KBM-7 (cell line): ENCODE measurements around the gene PDIK1L.
A peak's percentile ranks its signal among the peaks of the same experiment; 100 is the strongest.

Source experiments
- DNase-seq: peaks from one replicate; pipeline ENCODE4 v3.0.0-alpha.2; 2015
- in situ Hi-C: fragments of 300-500 bp; cut with MboI; formaldehyde crosslinking; loops from 2 replicates; pipeline ENCODE4 v1.14.3; 2020; ENCODE audit warnings: low sequenced_read_pairs, low pct_unique_long_range_greater_than_20kb, mixed read lengths

PDIK1L gene

GRCh38 chr1:26111530-26112406, at the start of gene PDIK1L:
PDIK1L (plus strand) TSS chr1:26111824; CDS start chr1:26114309, 2,485 bp downstream.
- peak; percentile 96 for DNase-seq
- in situ Hi-C loops: no loop called here

GRCh38 chr1:26064553-26064952, 47.1 kb upstream of the PDIK1L start:
- in situ Hi-C loops: no loop called here
- no peak for DNase-seq

- no peak for DNase-seq
- in situ Hi-C loops: no loop called here
Measured at GRCh38 chr1:26066160-26066559, 45.5 kb upstream of the PDIK1L start.

GRCh38 chr1:26066857-26067256, 44.8 kb upstream of the PDIK1L start:
- DNase-seq: no peak
- in situ Hi-C loops: no loop called here

- DNase-seq: no peak
- in situ Hi-C loops: no loop called here
Measured at GRCh38 chr1:26067432-26067911, 44.2 kb upstream of the PDIK1L start, which contains the start of gene TRIM63. TRIM63 (minus strand) TSS chr1:26067630; CDS start chr1:26067494, 136 bp downstream.

- in situ Hi-C loops: no loop called here
- no peak for DNase-seq
Measured at GRCh38 chr1:26069941-26070295, 41.7 kb upstream of the PDIK1L start.

- in situ Hi-C loops: no loop called here
Measured at GRCh38 chr1:26070296-26070962, 41.2 kb upstream of the PDIK1L start.

GRCh38 chr1:26070963-26071342, 40.7 kb upstream of the PDIK1L start:
- in situ Hi-C loops: no loop called here
- DNase-seq: no peak

More at GRCh38 chr1:26070296-26070962, 41.2 kb upstream of the PDIK1L start:
- peak; percentile 10 for DNase-seq

- in situ Hi-C loops: no loop called here
- DNase-seq: no peak
Measured at GRCh38 chr1:26072305-26072704, 39.3 kb upstream of the PDIK1L start.

GRCh38 chr1:26075421-26076144, 36.0 kb upstream of the PDIK1L start:
- no peak for DNase-seq
- in situ Hi-C loops: no loop called here

GRCh38 chr1:26077524-26077923, 34.1 kb upstream of the PDIK1L start:
- DNase-seq: no peak
- in situ Hi-C loops: no loop called here

- DNase-seq: no peak
- in situ Hi-C loops: no loop called here
Measured at GRCh38 chr1:26078286-26079177, 33.1 kb upstream of the PDIK1L start.

GRCh38 chr1:26079178-26079563, 32.5 kb upstream of the PDIK1L start:
- DNase-seq: no peak
- in situ Hi-C loops: no loop called here

- DNase-seq: no peak
- in situ Hi-C loops: no loop called here
Measured at GRCh38 chr1:26079960-26080814, 31.4 kb upstream of the PDIK1L start.

GRCh38 chr1:26081267-26082019, 30.2 kb upstream of the PDIK1L start:
- in situ Hi-C loops: no loop called here

GRCh38 chr1:26082020-26082350, 29.6 kb upstream of the PDIK1L start:
- DNase-seq: no peak
- in situ Hi-C loops: no loop called here

More at GRCh38 chr1:26081267-26082019, 30.2 kb upstream of the PDIK1L start:
- no peak for DNase-seq

- DNase-seq: no peak
- in situ Hi-C loops: no loop called here
Measured at GRCh38 chr1:26083208-26083607, 28.4 kb upstream of the PDIK1L start.
